Central memory CD8-positive, alpha-beta T cell (primary cell): Measurements from ENCODE around the gene FNDC3A.

Experiments
- ATAC-seq: fragments of 150-1000 bp; cut with Tn5 transposase; replicated peaks from 2 replicates; pipeline ENCODE4 v1.10.0; 2022; ENCODE audit warnings: mild to moderate bottlenecking, moderate FRiP score, moderate number of reproducible peaks; ENCODE audit not compliant: poor library complexity, severe bottlenecking; ENCODE audit errors: extremely low read depth
- DNase-seq, 2 donors: peaks; one replicate each; pipeline ENCODE4 v3.0.0; 2021; ENCODE audit warnings: low spot score in 2 of 2
- H3K27ac Mint-ChIP-seq: one replicate; pipeline ENCODE4 v1.8.0; 2022; ENCODE audit warnings: low read depth, mild to moderate bottlenecking, moderate library complexity, mixed read lengths
- H3K27me3 Mint-ChIP-seq: one replicate; pipeline ENCODE4 v1.8.0; 2022; ENCODE audit warnings: mixed read lengths
- H3K36me3 Mint-ChIP-seq: one replicate; pipeline ENCODE4 v1.8.0; 2022; ENCODE audit warnings: mild to moderate bottlenecking, moderate library complexity, mixed read lengths; ENCODE audit not compliant: insufficient read depth
- H3K4me1 Mint-ChIP-seq: one replicate; pipeline ENCODE4 v1.8.0; 2022; ENCODE audit warnings: mixed read lengths
- H3K4me3 Mint-ChIP-seq: one replicate; pipeline ENCODE4 v1.8.0; 2022; ENCODE audit warnings: mild to moderate bottlenecking, moderate library complexity, mixed read lengths
- H3K9me3 Mint-ChIP-seq: one replicate; pipeline ENCODE4 v1.8.0; 2022; ENCODE audit warnings: mixed read lengths

The FNDC3A gene

GRCh38 chr13:49256841-49257240 is 281.1 kb downstream of the FNDC3A start:
- Mint-ChIP-seq H3K9me3 (no peaks in the 10 kb centered on the region), H3K4me1 (peaks cover 27% of the 10 kb centered on the region), H3K36me3 (peaks cover 20% of the 10 kb centered on the region), H3K27me3 (no peaks in the 10 kb centered on the region), H3K27ac (peak overlapping the region; percentile 29), H3K4me3 (no peak overlapping the region)
- no peak for ATAC-seq
- DNase-seq, result no peak

- H3K27ac Mint-ChIP-seq, result peak overlapping the region; percentile 94
- H3K36me3 Mint-ChIP-seq, result peaks cover 24% of the 10 kb centered on the region
- H3K9me3 Mint-ChIP-seq, result no peaks in the 10 kb centered on the region
- DNase-seq (no peak), ATAC-seq (peak; percentile 55)
- peaks cover 24% of the 10 kb centered on the region for H3K4me1 Mint-ChIP-seq
- H3K4me3 Mint-ChIP-seq, result peak overlapping the region; percentile 79
- H3K27me3 Mint-ChIP-seq, result no peaks in the 10 kb centered on the region
Measured at GRCh38 chr13:49258089-49258796, 282.5 kb downstream of the FNDC3A start.
